ENCODE measurements around the gene CLIC5. TPM values are rescaled to one million over a fixed set of nuclear protein-coding genes. Genes with fewer than 3 reads are reported as not detected.

Gene CLIC5
- polyA plus RNA-seq, 3 donors, result not detected

GRCh38 chr6:46011188-46012085, 4.2 kb downstream of the CLIC5 start:
- no peak overlapping the region for H3K4me2 ChIP-seq (replicated peaks; ENCODE audit: extremely low read depth, low read length, poor library complexity, severe bottlenecking)

GRCh38 chr6:46010771-46011170, 4.9 kb downstream of the CLIC5 start:
- no peak for DNase-seq
- H3K9me3 ChIP-seq (replicated peaks in 1 of 2; ENCODE audit: control insufficient read depth in 1 of 2, insufficient read depth in 1 of 2, low read length in 2 of 2), result peaks cover 0 to 20% of the 10 kb centered on the region in 2 donors
- no peak overlapping the region for H3K4me2 ChIP-seq (replicated peaks; ENCODE audit: extremely low read depth, low read length, poor library complexity, severe bottlenecking)
- no peak overlapping the region for H3K9ac ChIP-seq (ENCODE audit: insufficient read depth, low read length, poor library complexity, severe bottlenecking)
- TF ChIP-seq CTCF (IDR thresholded peaks at IDR 0.05), result no peak
- peaks cover 0 to 13% (median 6%) of the 10 kb centered on the region in 7 donors for H3K9me3 Mint-ChIP-seq
- H3K4me1 ChIP-seq (ENCODE audit: control insufficient read depth in 1 of 2, insufficient read depth in 2 of 2, low read length in 2 of 2), result peaks cover 12 to 13% of the 10 kb centered on the region in 2 donors
- no peaks in the 10 kb centered on the region for H3K36me3 ChIP-seq (replicated peaks in 1 of 2; ENCODE audit: control insufficient read depth in 1 of 2, insufficient read depth in 2 of 2, low read length in 2 of 2)
- H3K36me3 Mint-ChIP-seq, result peaks cover 0 to 5% of the 10 kb centered on the region in 2 donors
- no peak overlapping the region for H3K27ac ChIP-seq (ENCODE audit: low read depth in 1 of 2, low read length in 2 of 2)
- H3K4me1 Mint-ChIP-seq, result peaks cover 18% of the 10 kb centered on the region
- WGBS (ENCODE audit: insufficient coverage), result 87% methylated on average over 5 of the region's 5 CpGs
- peaks cover 29 to 38% of the 10 kb centered on the region in 2 donors for H3K27me3 ChIP-seq (ENCODE audit: control insufficient read depth in 2 of 2, insufficient read depth in 2 of 2, low read length in 2 of 2)
- H3K4me3 ChIP-seq (replicated peaks in 1 of 3; ENCODE audit: low read depth in 2 of 3, low read length in 3 of 3), result no peak overlapping the region
- H4K20me1 ChIP-seq (ENCODE audit: insufficient read depth, low read length), result no peaks in the 10 kb centered on the region
- H3K27ac Mint-ChIP-seq, result no peak overlapping the region
- no peak overlapping the region for H2AFZ ChIP-seq (ENCODE audit: insufficient read depth, low read depth, low read length, poor library complexity, severe bottlenecking)
- H3K4me3 Mint-ChIP-seq, result no peak overlapping the region
- no peaks in the 10 kb centered on the region for H3K79me2 ChIP-seq (ENCODE audit: insufficient read depth, low read length)
- H3K27me3 Mint-ChIP-seq (ENCODE audit: low read depth in 3 of 3), result peaks cover 29 to 37% (median 33%) of the 10 kb centered on the region in 3 donors
- intact Hi-C loops (cut with micrococcal nuclease), result no loop called here

More at GRCh38 chr6:46011188-46012085, 4.2 kb downstream of the CLIC5 start:
- Mint-ChIP-seq H3K36me3 (peaks cover 4 to 6% of the 10 kb centered on the region in 2 donors), H3K4me1 (peaks cover 18% of the 10 kb centered on the region), H3K27ac (peak overlapping the region in 1 of 7 donors; percentile 46), H3K4me3 (peak overlapping the region in 1 of 2 donors; percentile 24), H3K27me3 (ENCODE audit: low read depth in 3 of 3) (peaks cover 35 to 44% (median 39%) of the 10 kb centered on the region in 3 donors), H3K9me3 (peaks cover 1 to 20% (median 12%) of the 10 kb centered on the region in 7 donors)
- Histone ChIP-seq H4K20me1 (ENCODE audit: insufficient read depth, low read length) (no peaks in the 10 kb centered on the region), H3K4me3 (replicated peaks in 1 of 3; ENCODE audit: low read depth in 2 of 3, low read length in 3 of 3) (no peak overlapping the region), H3K4me1 (ENCODE audit: control insufficient read depth in 1 of 2, insufficient read depth in 2 of 2, low read length in 2 of 2) (peaks cover 12 to 14% of the 10 kb centered on the region in 2 donors), H3K27ac (ENCODE audit: low read depth in 1 of 2, low read length in 2 of 2) (no peak overlapping the region), H3K79me2 (ENCODE audit: insufficient read depth, low read length) (no peaks in the 10 kb centered on the region), H3K27me3 (ENCODE audit: control insufficient read depth in 2 of 2, insufficient read depth in 2 of 2, low read length in 2 of 2) (peaks cover 32 to 45% of the 10 kb centered on the region in 2 donors), H3K36me3 (replicated peaks in 1 of 2; ENCODE audit: control insufficient read depth in 1 of 2, insufficient read depth in 2 of 2, low read length in 2 of 2) (no peaks in the 10 kb centered on the region), H3K9me3 (replicated peaks in 1 of 2; ENCODE audit: control insufficient read depth in 1 of 2, insufficient read depth in 1 of 2, low read length in 2 of 2) (peaks cover 6 to 26% of the 10 kb centered on the region in 2 donors), H3K9ac (ENCODE audit: insufficient read depth, low read length, poor library complexity, severe bottlenecking) (no peak overlapping the region), H2AFZ (ENCODE audit: insufficient read depth, low read depth, low read length, poor library complexity, severe bottlenecking) (no peak overlapping the region)
- TF ChIP-seq CTCF (IDR thresholded peaks at IDR 0.05), result no peak
- 67% methylated on average over 3 of the region's 8 CpGs for WGBS (ENCODE audit: insufficient coverage)
- DNase-seq, result no peak
- intact Hi-C loops (cut with micrococcal nuclease), result no loop called here

Data from CD14-positive monocyte (primary cell).